Activated CD4-positive, alpha-beta T cell treated with anti-CD3 and anti-CD28 coated beads, Interleukin-2, amount 10 ng/mL, durations not matched to agents 7 days and 5 days (primary cell): Measurements from ENCODE around the gene AFP. TPM values are rescaled to one million over a fixed set of nuclear protein-coding genes. Genes with fewer than 3 reads are reported as not detected.
"Not testable (repeated sequence)": the region's sequence is repeated elsewhere in the genome, so short reads cannot be mapped to it uniquely, and the experiment has no call there.

ENCODE experiments used
- CTCF ChIA-PET: fragments of 350-600 bp; sonication (Branson Sonifier 250); formaldehyde crosslinking; loops from one replicate; lab custom pipeline; 2021; ENCODE audit warnings: antibody characterized with exemption; lab: Charles Lee
- POLR2A ChIA-PET: fragments of 350-600 bp; sonication (Branson Sonifier 250); formaldehyde crosslinking; loops from one replicate; lab custom pipeline; 2021; ENCODE audit warnings: antibody characterized with exemption; lab: Charles Lee
- DNase-seq: peaks from one replicate; pipeline ENCODE4 v3.0.0-alpha.2; 2020
- H3K27ac Mint-ChIP-seq: one replicate; pipeline ENCODE4 v1.8.0; 2021; ENCODE audit warnings: mild to moderate bottlenecking, moderate library complexity, mixed read lengths
- H3K27me3 Mint-ChIP-seq: one replicate; pipeline ENCODE4 v1.8.0; 2021; ENCODE audit warnings: mixed read lengths
- H3K36me3 Mint-ChIP-seq: one replicate; pipeline ENCODE4 v1.8.0; 2021; ENCODE audit warnings: low read depth, mixed read lengths
- H3K4me1 Mint-ChIP-seq: one replicate; pipeline ENCODE4 v1.8.0; 2021; ENCODE audit warnings: mixed read lengths
- H3K4me3 Mint-ChIP-seq: one replicate; pipeline ENCODE4 v1.8.0; 2021; ENCODE audit warnings: mild to moderate bottlenecking, moderate library complexity, mixed read lengths
- H3K9me3 Mint-ChIP-seq: one replicate; pipeline ENCODE4 v1.8.0; 2021; ENCODE audit warnings: mixed read lengths
- total RNA-seq, 2 experiments: library from RNA; stranded (reverse); gene quantifications; one replicate each; pipeline ENCODE4 v1.2.3, GENCODE V29; 2021

The AFP gene
- not detected for total RNA-seq

GRCh38 chr4:73435984-73436383 lies at the start of gene AFP:
Gene AFP (plus strand): TSS chr4:73436221. CDS start chr4:73436263, 42 bp downstream.
- no peak for DNase-seq
- Mint-ChIP-seq H3K27ac (no peak within 1 kb of the TSS), H3K4me1 (no peaks in the 10 kb centered on the region), H3K4me3 (no peak within 1 kb of the TSS), H3K9me3 (no peaks in the 10 kb centered on the region), H3K36me3 (no peaks in the 10 kb centered on the region), H3K27me3 (peaks cover 8% of the 10 kb centered on the region)
- POLR2A ChIA-PET = no interaction called here
- CTCF ChIA-PET = no interaction called here

GRCh38 chr4:73387552-73387951 lies 48.5 kb upstream of the AFP start:
- Mint-ChIP-seq H3K4me3 (no peak overlapping the region), H3K36me3 (no peaks in the 10 kb centered on the region), H3K4me1 (no peaks in the 10 kb centered on the region), H3K27me3 (peaks cover 2% of the 10 kb centered on the region), H3K27ac (no peak overlapping the region), H3K9me3 (peaks cover 2% of the 10 kb centered on the region)
- ChIA-PET CTCF (no interaction called here), POLR2A (no interaction called here)
- DNase-seq = no peak

GRCh38 chr4:73388887-73389286 lies 47.1 kb upstream of the AFP start:
- Mint-ChIP-seq H3K27ac (no peak overlapping the region), H3K4me3 (no peak overlapping the region), H3K36me3 (no peaks in the 10 kb centered on the region), H3K4me1 (no peaks in the 10 kb centered on the region), H3K9me3 (peaks cover 2% of the 10 kb centered on the region), H3K27me3 (no peaks in the 10 kb centered on the region)
- no peak for DNase-seq
- CTCF ChIA-PET = no interaction called here
- POLR2A ChIA-PET = no interaction called here

- H3K36me3 Mint-ChIP-seq, H3K4me1 Mint-ChIP-seq, H3K27ac Mint-ChIP-seq, CTCF ChIA-PET, DNase-seq, H3K9me3 Mint-ChIP-seq, H3K27me3 Mint-ChIP-seq, POLR2A ChIA-PET, H3K4me3 Mint-ChIP-seq: not testable (repeated sequence)
Measured at GRCh38 chr4:73389663-73390062, 46.4 kb upstream of the AFP start.

GRCh38 chr4:73391774-73392173 lies 44.2 kb upstream of the AFP start:
- no peaks in the 10 kb centered on the region for H3K4me1 Mint-ChIP-seq
- POLR2A ChIA-PET = no interaction called here
- H3K27me3 Mint-ChIP-seq = no peaks in the 10 kb centered on the region
- H3K27ac Mint-ChIP-seq = no peak overlapping the region
- CTCF ChIA-PET = no interaction called here
- no peaks in the 10 kb centered on the region for H3K36me3 Mint-ChIP-seq
- peaks cover 2% of the 10 kb centered on the region for H3K9me3 Mint-ChIP-seq
- H3K4me3 Mint-ChIP-seq = no peak overlapping the region
- DNase-seq = no peak

DNA sequence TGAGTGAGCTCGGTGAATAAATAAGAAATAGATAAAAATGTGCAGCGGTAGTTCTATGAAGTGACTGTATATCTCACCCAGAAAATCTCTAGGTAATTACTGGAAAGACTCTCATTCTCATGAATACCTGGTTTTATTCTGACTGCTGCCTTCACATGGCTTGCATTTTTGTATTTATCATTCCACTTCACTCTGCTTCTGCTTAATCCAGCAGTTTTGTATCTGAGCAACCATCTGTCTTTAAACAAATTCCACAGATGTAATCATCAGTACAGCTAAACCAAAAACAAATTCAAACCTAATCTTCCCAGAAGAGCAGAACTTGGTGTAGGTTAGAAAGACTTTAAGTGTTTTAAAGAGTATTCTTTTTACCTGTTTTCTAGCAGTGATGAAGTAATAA lies 43.1 kb upstream of the AFP start:
- Mint-ChIP-seq H3K4me3 (no peak overlapping the region), H3K4me1 (no peaks in the 10 kb centered on the region), H3K36me3 (no peaks in the 10 kb centered on the region), H3K27me3 (peaks cover 3% of the 10 kb centered on the region), H3K27ac (no peak overlapping the region), H3K9me3 (peaks cover 2% of the 10 kb centered on the region)
- ChIA-PET CTCF (no interaction called here), POLR2A (no interaction called here)
- DNase-seq = no peak

GRCh38 chr4:73396304-73396703 lies 39.7 kb upstream of the AFP start:
- POLR2A ChIA-PET = no interaction called here
- H3K4me1 Mint-ChIP-seq = no peaks in the 10 kb centered on the region
- peaks cover 6% of the 10 kb centered on the region for H3K27me3 Mint-ChIP-seq
- CTCF ChIA-PET = no interaction called here
- H3K27ac Mint-ChIP-seq = no peak overlapping the region
- H3K9me3 Mint-ChIP-seq = no peaks in the 10 kb centered on the region
- H3K36me3 Mint-ChIP-seq = no peaks in the 10 kb centered on the region
- no peak for DNase-seq
- no peak overlapping the region for H3K4me3 Mint-ChIP-seq

- Mint-ChIP-seq H3K4me3 (no peak overlapping the region), H3K9me3 (no peaks in the 10 kb centered on the region), H3K27ac (no peak overlapping the region), H3K36me3 (no peaks in the 10 kb centered on the region), H3K27me3 (peaks cover 6% of the 10 kb centered on the region), H3K4me1 (no peaks in the 10 kb centered on the region)
- no peak for DNase-seq
- ChIA-PET POLR2A (no interaction called here), CTCF (no interaction called here)
Measured at GRCh38 chr4:73396993-73397972, 38.7 kb upstream of the AFP start.

DNA sequence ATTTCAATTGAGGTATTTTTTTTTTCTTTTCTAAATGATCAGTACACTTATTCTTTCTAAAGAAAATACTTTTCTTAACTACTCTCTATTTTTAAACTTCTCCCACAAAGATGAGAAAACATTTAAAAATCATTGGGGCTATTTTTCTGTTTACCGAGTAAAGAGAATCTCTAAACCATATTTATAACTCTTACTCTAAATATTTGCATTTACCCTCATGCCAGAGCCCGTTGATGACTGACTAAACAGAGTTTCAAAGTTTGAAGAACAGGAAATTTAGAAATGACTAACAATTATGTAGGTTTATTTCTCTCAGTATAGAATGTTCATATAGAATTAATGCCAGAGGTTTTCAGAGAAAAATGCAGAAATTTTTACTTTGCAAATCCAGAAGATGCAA lies 34.6 kb upstream of the AFP start:
- H3K27me3 Mint-ChIP-seq = peaks cover 6% of the 10 kb centered on the region
- H3K4me1 Mint-ChIP-seq = no peaks in the 10 kb centered on the region
- ChIA-PET CTCF (no interaction called here), POLR2A (no interaction called here)
- no peaks in the 10 kb centered on the region for H3K9me3 Mint-ChIP-seq
- DNase-seq = no peak
- H3K4me3 Mint-ChIP-seq = no peak overlapping the region
- no peaks in the 10 kb centered on the region for H3K36me3 Mint-ChIP-seq
- H3K27ac Mint-ChIP-seq = no peak overlapping the region

DNA sequence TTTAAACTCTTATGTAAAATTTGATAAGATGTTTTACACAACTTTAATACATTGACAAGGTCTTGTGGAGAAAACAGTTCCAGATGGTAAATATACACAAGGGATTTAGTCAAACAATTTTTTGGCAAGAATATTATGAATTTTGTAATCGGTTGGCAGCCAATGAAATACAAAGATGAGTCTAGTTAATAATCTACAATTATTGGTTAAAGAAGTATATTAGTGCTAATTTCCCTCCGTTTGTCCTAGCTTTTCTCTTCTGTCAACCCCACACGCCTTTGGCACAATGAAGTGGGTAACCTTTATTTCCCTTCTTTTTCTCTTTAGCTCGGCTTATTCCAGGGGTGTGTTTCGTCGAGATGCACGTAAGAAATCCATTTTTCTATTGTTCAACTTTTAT lies 32.0 kb upstream of the AFP start, which contains the start of gene ALB:
Gene ALB, plus strand, starts transcription at position 246 of the 400 bp plus-strand sequence. Its CDS starts 41 bp downstream, at position 287.
- H3K36me3 Mint-ChIP-seq = no peaks in the 10 kb centered on the region
- DNase-seq = no peak
- H3K9me3 Mint-ChIP-seq = no peaks in the 10 kb centered on the region
- H3K27ac Mint-ChIP-seq = no peak within 1 kb of the TSS
- no peak within 1 kb of the TSS for H3K4me3 Mint-ChIP-seq
- CTCF ChIA-PET = no interaction called here
- H3K27me3 Mint-ChIP-seq = peaks cover 2% of the 10 kb centered on the region
- POLR2A ChIA-PET = no interaction called here
- no peaks in the 10 kb centered on the region for H3K4me1 Mint-ChIP-seq

DNA sequence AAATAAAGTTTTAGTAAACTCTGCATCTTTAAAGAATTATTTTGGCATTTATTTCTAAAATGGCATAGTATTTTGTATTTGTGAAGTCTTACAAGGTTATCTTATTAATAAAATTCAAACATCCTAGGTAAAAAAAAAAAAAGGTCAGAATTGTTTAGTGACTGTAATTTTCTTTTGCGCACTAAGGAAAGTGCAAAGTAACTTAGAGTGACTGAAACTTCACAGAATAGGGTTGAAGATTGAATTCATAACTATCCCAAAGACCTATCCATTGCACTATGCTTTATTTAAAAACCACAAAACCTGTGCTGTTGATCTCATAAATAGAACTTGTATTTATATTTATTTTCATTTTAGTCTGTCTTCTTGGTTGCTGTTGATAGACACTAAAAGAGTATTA lies 31.6 kb upstream of the AFP start:
- POLR2A ChIA-PET = no interaction called here
- Mint-ChIP-seq H3K36me3 (no peaks in the 10 kb centered on the region), H3K27me3 (peaks cover 2% of the 10 kb centered on the region), H3K9me3 (no peaks in the 10 kb centered on the region), H3K27ac (no peak overlapping the region), H3K4me1 (no peaks in the 10 kb centered on the region), H3K4me3 (no peak overlapping the region)
- DNase-seq = no peak
- CTCF ChIA-PET = no interaction called here

- no peaks in the 10 kb centered on the region for H3K9me3 Mint-ChIP-seq
- ChIA-PET CTCF (no interaction called here), POLR2A (no interaction called here)
- no peaks in the 10 kb centered on the region for H3K4me1 Mint-ChIP-seq
- H3K27ac Mint-ChIP-seq = no peak overlapping the region
- no peaks in the 10 kb centered on the region for H3K36me3 Mint-ChIP-seq
- H3K4me3 Mint-ChIP-seq = no peak overlapping the region
- no peak for DNase-seq
- peaks cover 1% of the 10 kb centered on the region for H3K27me3 Mint-ChIP-seq
Measured at GRCh38 chr4:73405138-73405537, 30.9 kb upstream of the AFP start.

DNA sequence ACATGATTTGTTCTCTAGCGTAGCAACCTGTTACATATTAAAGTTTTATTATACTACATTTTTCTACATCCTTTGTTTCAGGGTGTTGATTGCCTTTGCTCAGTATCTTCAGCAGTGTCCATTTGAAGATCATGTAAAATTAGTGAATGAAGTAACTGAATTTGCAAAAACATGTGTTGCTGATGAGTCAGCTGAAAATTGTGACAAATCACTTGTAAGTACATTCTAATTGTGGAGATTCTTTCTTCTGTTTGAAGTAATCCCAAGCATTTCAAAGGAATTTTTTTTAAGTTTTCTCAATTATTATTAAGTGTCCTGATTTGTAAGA lies 29.5 kb upstream of the AFP start:
- DNase-seq = no peak
- Mint-ChIP-seq H3K4me1 (no peaks in the 10 kb centered on the region), H3K4me3 (no peak overlapping the region), H3K27ac (no peak overlapping the region), H3K9me3 (no peaks in the 10 kb centered on the region), H3K27me3 (no peaks in the 10 kb centered on the region), H3K36me3 (no peaks in the 10 kb centered on the region)
- CTCF ChIA-PET = no interaction called here
- POLR2A ChIA-PET = no interaction called here

DNA sequence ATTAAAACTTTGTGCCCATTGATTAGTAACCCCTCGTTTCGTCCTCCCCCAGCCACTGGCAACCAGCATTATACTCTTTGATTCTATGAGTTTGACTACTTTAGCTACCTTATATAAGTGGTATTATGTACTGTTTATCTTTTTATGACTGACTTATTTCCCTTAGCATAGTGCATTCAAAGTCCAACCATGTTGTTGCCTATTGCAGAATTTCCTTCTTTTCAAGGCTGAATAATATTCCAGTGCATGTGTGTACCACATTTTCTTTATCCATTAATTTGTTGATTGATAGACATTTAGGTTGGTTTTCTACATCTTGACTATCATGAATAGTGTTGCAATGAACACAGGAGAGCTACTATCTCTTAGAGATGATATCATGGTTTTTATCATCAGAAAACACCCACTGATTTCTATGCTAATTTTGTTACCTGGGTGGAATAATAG lies 28.8 kb upstream of the AFP start:
- H3K9me3 Mint-ChIP-seq = no peaks in the 10 kb centered on the region
- H3K4me3 Mint-ChIP-seq = no peak overlapping the region
- no peaks in the 10 kb centered on the region for H3K27me3 Mint-ChIP-seq
- POLR2A ChIA-PET = no interaction called here
- H3K27ac Mint-ChIP-seq = no peak overlapping the region
- H3K36me3 Mint-ChIP-seq = no peaks in the 10 kb centered on the region
- CTCF ChIA-PET = no interaction called here
- no peak for DNase-seq
- H3K4me1 Mint-ChIP-seq = no peaks in the 10 kb centered on the region
